A549 (cell line): ENCODE measurements around the gene TMEM165. TPM values are rescaled to one million over a fixed set of nuclear protein-coding genes. Genes with fewer than 3 reads are reported as not detected.

Source experiments
- ATAC-seq, 2 experiments: fragments of 200-7000 bp in 1 of 2; fragments of >200 bp in 1 of 2; cut with Nextera tagmentation in 1 of 2; cut with Tn5 transposase in 1 of 2; 3 replicates each; pipeline versions ENCODE4 v1.8.0 to v1.9.1; 2018 to 2020; ENCODE audit warnings: mild to moderate bottlenecking in 1 of 2, moderate library complexity in 1 of 2
- CTCF ChIA-PET: fragments of 300-600 bp; sonication (Branson Sonifier 250); formaldehyde crosslinking; extraction: SDS; loops from one replicate; lab custom pipeline; 2021; ENCODE audit warnings: antibody characterized with exemption, inconsistent platforms; lab: Yijun Ruan, JAX
- POLR2A ChIA-PET: fragments of 350-600 bp; formaldehyde crosslinking; extraction: SDS; loops from one replicate; lab custom pipeline; 2021; ENCODE audit warnings: antibody characterized with exemption, inconsistent platforms; lab: Yijun Ruan, JAX
- DNase-seq, 2 experiments: peaks; one replicate each; pipeline versions ENCODE4 v3.0.0 to v3.0.0-alpha.2; 2011 to 2016; ENCODE audit warnings: low read depth in 1 of 2, low spot score in 1 of 2
- FAIRE-seq: peaks from 2 replicates; lab custom pipeline; 2011; peaks lifted over from hg19 to GRCh38; lab: Jason Lieb, UNC
- H3K27ac ChIP-seq, 2 experiments: fragments of >200 bp; sonication (Bioruptor Twin); formaldehyde crosslinking; 3 replicates each; pipeline ENCODE4 v1.5.1; 2016 to 2017
- H3K4me1 ChIP-seq: fragments of >200 bp; sonication (Bioruptor Twin); formaldehyde crosslinking; 3 replicates; pipeline ENCODE4 v1.6.1; 2016
- H3K4me2 ChIP-seq: fragments of >200 bp; sonication (Bioruptor Twin); formaldehyde crosslinking; 3 replicates; pipeline ENCODE4 v1.6.1; 2016
- H3K4me3 ChIP-seq: fragments of >200 bp; sonication (Bioruptor Twin); formaldehyde crosslinking; 3 replicates; pipeline ENCODE4 v1.5.1; 2016
- H3K9me3 ChIP-seq: fragments of >200 bp; sonication (Bioruptor Twin); formaldehyde crosslinking; 3 replicates; pipeline ENCODE4 v1.6.1; 2016
- EHF ChIP-seq: fragments of 250-450 bp; sonication (Bioruptor Pico); IDR thresholded peaks from 2 replicates; pipeline ENCODE4 v1.5.0; 2020; ENCODE audit warnings: mild to moderate bottlenecking
- ESRRA ChIP-seq: fragments of 150-350 bp; IDR thresholded peaks from 2 replicates; pipeline ENCODE4 v1.6.1; 2014; ENCODE audit warnings: mild to moderate bottlenecking, low read length, borderline replicate concordance
- GATA3 ChIP-seq: IDR thresholded peaks from 2 replicates; pipeline ENCODE4 v1.6.1; 2012; ENCODE audit warnings: borderline replicate concordance
- HOXB5 ChIP-seq: fragments of 250-450 bp; sonication (Bioruptor Pico); IDR thresholded peaks from 2 replicates; pipeline ENCODE4 v1.5.0; 2020; ENCODE audit warnings: mild to moderate bottlenecking, moderate library complexity
- JUN ChIP-seq, 2 experiments: fragments of >200 bp; sonication (Bioruptor Twin); formaldehyde crosslinking; IDR thresholded peaks; 2 replicates in 1 of 2; 3 replicates in 1 of 2; pipeline ENCODE4 v1.6.1; 2016 to 2017
- JUNB ChIP-seq: fragments of >200 bp; sonication (Bioruptor Twin); formaldehyde crosslinking; IDR thresholded peaks from 2 replicates; pipeline ENCODE4 v1.6.1; 2016
- KDM1A ChIP-seq: fragments of 200-600 bp; sonication (generic); IDR thresholded peaks from 2 replicates; pipeline ENCODE4 v1.6.1; 2016; ENCODE audit warnings: low read depth, mild to moderate bottlenecking
- KDM5A ChIP-seq: fragments of 200-600 bp; sonication (generic); IDR thresholded peaks from 2 replicates; pipeline ENCODE4 v1.6.1; 2016; ENCODE audit warnings: antibody characterized with exemption, mild to moderate bottlenecking
- PHF8 ChIP-seq: fragments of 200-600 bp; sonication (generic); IDR thresholded peaks from 2 replicates; pipeline ENCODE4 v1.6.1; 2016; ENCODE audit warnings: low read depth, mild to moderate bottlenecking, antibody characterized with exemption, moderate library complexity, borderline replicate concordance
- RAD21 ChIP-seq, 2 experiments: fragments of >200 bp in 1 of 2; sonication (Bioruptor Twin) in 1 of 2; formaldehyde crosslinking in 1 of 2; IDR thresholded peaks in 1 of 2; conservative IDR thresholded peaks in 1 of 2; 2 replicates in 1 of 2; 3 replicates in 1 of 2; pipeline ENCODE4 v1.6.1; 2012 to 2018; ENCODE audit warnings: inconsistent platforms in 1 of 2
- SREBF2 ChIP-seq: fragments of 450-650 bp; IDR thresholded peaks from 2 replicates; pipeline ENCODE4 v1.6.1; 2014; ENCODE audit warnings: mild to moderate bottlenecking, moderate library complexity
- ZC3H11A ChIP-seq: fragments of 450-650 bp; IDR thresholded peaks from 2 replicates; pipeline ENCODE4 v1.6.1; 2014; ENCODE audit warnings: antibody characterized with exemption, mild to moderate bottlenecking
- ZFP36 ChIP-seq: fragments of 450-650 bp; IDR thresholded peaks from 2 replicates; pipeline ENCODE4 v1.6.1; 2014; ENCODE audit warnings: borderline replicate concordance; ENCODE audit not compliant: partially characterized antibody
- WGBS: methylation state at CpG from one replicate; pipeline ENCODE4 v1.1.6; 2017; ENCODE audit errors: missing lambda C conversion rate; 5-methylcytosine and 5-hydroxymethylcytosine counted together
- polyA plus RNA-seq, 4 experiments: library from polyadenylated mRNA; depleted of rRNA in 3 of 4; stranded (reverse); fragments of >200 nt; fragmentation: RNase III in 1 of 4; extraction: RNeasy Plus Mini Kit Qiagen cat#74134 plus additional on column Dnase treatment in 1 of 4; gene quantifications; 2 replicates in 3 of 4; 3 replicates in 1 of 4; pipeline ENCODE4 v1.2.3, GENCODE V29; 2011 to 2017
- TF ChIP-seq, protein P1 (sequence below): fragments of 200-600 bp; sonication (generic); IDR thresholded peaks from 2 replicates; pipeline ENCODE4 v1.6.1; 2016; ENCODE audit warnings: antibody characterized with exemption, mild to moderate bottlenecking, moderate library complexity
- TF ChIP-seq, protein P2 (sequence below): fragments of 250-450 bp; sonication (Bioruptor Pico); IDR thresholded peaks from 2 replicates; pipeline ENCODE4 v1.5.0; 2021; ENCODE audit warnings: mild to moderate bottlenecking, moderate library complexity, borderline replicate concordance
- TF ChIP-seq, protein P3 (sequence below): IDR thresholded peaks from 2 replicates; pipeline ENCODE4 v1.6.1; 2012; ENCODE audit warnings: low read depth, borderline replicate concordance
- TF ChIP-seq, protein P4 (sequence below): fragments of 150-350 bp; IDR thresholded peaks from 2 replicates; pipeline ENCODE4 v1.6.1; 2014; ENCODE audit warnings: low read depth, mild to moderate bottlenecking, low read length

TMEM165 gene
- polyA plus RNA-seq, 2 of the 4 experiments (the other 2 are of a cell fraction) = 52.6 to 83.5 TPM

DNA sequence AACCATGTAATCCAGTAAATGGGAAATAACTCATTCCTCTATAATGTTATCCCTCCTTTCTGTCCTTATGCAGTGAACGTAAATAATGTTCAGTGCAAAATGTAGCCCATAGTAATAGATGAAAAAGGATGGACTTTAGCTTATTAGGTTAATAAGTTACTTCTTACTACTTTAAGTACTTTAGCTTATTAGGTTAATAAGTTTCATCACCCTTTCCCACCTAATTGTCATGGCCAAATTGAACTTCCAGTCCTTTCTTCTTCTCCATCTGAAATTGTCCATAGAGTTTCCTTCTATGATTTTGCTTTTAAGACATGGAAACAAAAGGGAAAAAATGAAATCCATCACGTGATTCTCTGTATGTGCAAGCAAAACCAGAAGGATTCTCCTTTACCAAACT lies 15.2 kb upstream of the TMEM165 start:
- WGBS = 64% methylated on average over 2 of the region's 2 CpGs
- H3K4me2 ChIP-seq = no peak overlapping the region
- ChIA-PET CTCF (no interaction called here), POLR2A (no interaction called here)
- no peak overlapping the region for H3K4me3 ChIP-seq
- peaks cover 17% of the 10 kb centered on the region for H3K4me1 ChIP-seq
- no peaks in the 10 kb centered on the region for H3K9me3 ChIP-seq
- no peak overlapping the region for H3K27ac ChIP-seq
- FAIRE-seq = no peak
- DNase-seq = no peak
- ATAC-seq = no peak
- TF ChIP-seq SREBF2 = no peak
- TF ChIP-seq, all 56 proteins: peak for 0

DNA sequence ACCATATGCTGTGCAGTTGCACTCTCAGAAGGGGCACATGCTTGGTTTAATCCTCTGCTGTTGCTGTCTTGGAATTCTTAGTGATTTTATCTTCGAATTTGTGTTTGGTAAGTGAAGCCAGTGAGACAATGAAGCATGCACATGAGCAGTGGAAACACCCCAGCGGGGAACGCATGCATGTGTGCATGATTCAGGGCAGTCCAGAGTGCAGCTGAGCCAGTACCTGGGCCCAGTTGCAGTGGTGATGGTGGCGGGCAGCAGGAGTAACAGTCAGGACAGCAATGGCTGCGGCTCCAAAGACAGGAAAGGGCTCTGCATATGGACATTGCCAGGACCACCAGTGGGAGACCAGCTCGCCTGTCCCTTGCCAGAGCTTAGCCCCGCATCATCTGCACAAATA lies 14.3 kb upstream of the TMEM165 start:
- 85% methylated on average over 7 of the region's 7 CpGs for WGBS
- POLR2A ChIA-PET = no interaction called here
- CTCF ChIA-PET = no interaction called here

DNA sequence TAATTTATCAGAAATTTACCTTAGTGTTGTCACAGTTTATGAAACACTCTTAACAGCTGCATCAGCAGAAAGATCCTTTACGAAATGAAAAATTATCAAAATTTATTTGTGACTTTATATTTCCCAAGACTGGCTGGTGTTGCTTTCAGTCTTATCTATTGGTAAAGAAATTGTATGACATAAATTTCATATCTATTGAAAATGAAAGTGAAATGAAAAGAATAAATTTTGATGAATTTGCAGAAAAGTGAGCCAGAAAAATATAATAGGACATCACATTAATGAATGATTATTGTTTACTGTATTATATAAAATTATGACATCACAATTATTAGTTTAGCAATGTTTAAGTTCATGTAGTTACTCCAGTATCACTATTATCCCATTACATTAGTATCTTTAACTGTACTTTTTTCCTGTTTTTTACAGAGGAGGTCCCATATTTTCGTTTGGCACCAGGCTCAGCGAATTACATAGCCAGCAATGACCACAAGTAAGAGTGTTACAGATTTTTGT lies 13.2 kb upstream of the TMEM165 start:
- POLR2A ChIA-PET = no interaction called here
- Histone ChIP-seq H3K27ac (no peak overlapping the region), H3K4me3 (no peak overlapping the region), H3K9me3 (no peaks in the 10 kb centered on the region), H3K4me1 (peaks cover 19% of the 10 kb centered on the region), H3K4me2 (no peak overlapping the region)
- DNase-seq (no peak), ATAC-seq (no peak), FAIRE-seq (no peak)
- TF ChIP-seq ESRRA (no peak), GATA3 (no peak), JUNB (no peak), JUN (IDR thresholded peaks at IDR 0.05) (no peak)
- TF ChIP-seq, protein P1, sequence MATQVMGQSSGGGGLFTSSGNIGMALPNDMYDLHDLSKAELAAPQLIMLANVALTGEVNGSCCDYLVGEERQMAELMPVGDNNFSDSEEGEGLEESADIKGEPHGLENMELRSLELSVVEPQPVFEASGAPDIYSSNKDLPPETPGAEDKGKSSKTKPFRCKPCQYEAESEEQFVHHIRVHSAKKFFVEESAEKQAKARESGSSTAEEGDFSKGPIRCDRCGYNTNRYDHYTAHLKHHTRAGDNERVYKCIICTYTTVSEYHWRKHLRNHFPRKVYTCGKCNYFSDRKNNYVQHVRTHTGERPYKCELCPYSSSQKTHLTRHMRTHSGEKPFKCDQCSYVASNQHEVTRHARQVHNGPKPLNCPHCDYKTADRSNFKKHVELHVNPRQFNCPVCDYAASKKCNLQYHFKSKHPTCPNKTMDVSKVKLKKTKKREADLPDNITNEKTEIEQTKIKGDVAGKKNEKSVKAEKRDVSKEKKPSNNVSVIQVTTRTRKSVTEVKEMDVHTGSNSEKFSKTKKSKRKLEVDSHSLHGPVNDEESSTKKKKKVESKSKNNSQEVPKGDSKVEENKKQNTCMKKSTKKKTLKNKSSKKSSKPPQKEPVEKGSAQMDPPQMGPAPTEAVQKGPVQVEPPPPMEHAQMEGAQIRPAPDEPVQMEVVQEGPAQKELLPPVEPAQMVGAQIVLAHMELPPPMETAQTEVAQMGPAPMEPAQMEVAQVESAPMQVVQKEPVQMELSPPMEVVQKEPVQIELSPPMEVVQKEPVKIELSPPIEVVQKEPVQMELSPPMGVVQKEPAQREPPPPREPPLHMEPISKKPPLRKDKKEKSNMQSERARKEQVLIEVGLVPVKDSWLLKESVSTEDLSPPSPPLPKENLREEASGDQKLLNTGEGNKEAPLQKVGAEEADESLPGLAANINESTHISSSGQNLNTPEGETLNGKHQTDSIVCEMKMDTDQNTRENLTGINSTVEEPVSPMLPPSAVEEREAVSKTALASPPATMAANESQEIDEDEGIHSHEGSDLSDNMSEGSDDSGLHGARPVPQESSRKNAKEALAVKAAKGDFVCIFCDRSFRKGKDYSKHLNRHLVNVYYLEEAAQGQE = no peak
- 69% methylated on average over 3 of the region's 3 CpGs for WGBS
- CTCF ChIA-PET = no interaction called here

More for the DNA sequence above, 14.3 kb upstream of the TMEM165 start:
- TF ChIP-seq KDM5A = no peak
- no peak for TF ChIP-seq KDM1A
- TF ChIP-seq EHF (CRISPR knock-in tag) = no peak
- TF ChIP-seq, protein P2, sequence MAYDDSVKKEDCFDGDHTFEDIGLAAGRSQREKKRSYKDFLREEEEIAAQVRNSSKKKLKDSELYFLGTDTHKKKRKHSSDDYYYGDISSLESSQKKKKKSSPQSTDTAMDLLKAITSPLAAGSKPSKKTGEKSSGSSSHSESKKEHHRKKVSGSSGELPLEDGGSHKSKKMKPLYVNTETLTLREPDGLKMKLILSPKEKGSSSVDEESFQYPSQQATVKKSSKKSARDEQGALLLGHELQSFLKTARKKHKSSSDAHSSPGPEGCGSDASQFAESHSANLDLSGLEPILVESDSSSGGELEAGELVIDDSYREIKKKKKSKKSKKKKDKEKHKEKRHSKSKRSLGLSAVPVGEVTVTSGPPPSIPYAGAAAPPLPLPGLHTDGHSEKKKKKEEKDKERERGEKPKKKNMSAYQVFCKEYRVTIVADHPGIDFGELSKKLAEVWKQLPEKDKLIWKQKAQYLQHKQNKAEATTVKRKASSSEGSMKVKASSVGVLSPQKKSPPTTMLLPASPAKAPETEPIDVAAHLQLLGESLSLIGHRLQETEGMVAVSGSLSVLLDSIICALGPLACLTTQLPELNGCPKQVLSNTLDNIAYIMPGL (CRISPR knock-in tag) = no peak
- TF ChIP-seq, protein P3, sequence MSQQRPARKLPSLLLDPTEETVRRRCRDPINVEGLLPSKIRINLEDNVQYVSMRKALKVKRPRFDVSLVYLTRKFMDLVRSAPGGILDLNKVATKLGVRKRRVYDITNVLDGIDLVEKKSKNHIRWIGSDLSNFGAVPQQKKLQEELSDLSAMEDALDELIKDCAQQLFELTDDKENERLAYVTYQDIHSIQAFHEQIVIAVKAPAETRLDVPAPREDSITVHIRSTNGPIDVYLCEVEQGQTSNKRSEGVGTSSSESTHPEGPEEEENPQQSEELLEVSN = no peak
- ATAC-seq (no peak), FAIRE-seq (no peak), DNase-seq (no peak)
- Histone ChIP-seq H3K4me1 (peaks cover 19% of the 10 kb centered on the region), H3K4me2 (no peak overlapping the region), H3K4me3 (no peak overlapping the region), H3K9me3 (no peaks in the 10 kb centered on the region), H3K27ac (no peak overlapping the region)

DNA sequence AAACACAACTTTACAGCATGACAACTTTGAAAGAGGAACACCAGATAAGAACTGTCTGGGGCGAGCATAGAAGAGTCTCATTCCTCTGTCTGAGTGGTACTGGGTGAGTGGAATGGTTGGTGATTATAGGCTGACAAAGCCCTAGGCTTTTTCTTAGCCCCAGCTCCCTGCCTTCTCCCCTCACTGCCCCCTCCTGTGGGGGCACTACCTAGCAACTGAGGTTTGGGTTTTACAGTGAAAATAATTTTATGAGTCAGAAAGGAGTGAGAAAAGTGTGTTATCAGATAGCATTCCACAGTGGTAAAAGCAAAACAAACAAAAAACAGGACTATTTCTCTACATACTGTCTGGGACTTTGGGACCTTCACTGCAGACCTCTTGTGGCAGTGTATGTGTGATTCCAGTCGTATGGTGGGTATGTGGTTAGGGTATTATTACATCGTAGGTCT lies 10.5 kb upstream of the TMEM165 start:
- Histone ChIP-seq H3K27ac (no peak overlapping the region), H3K4me1 (peaks cover 7% of the 10 kb centered on the region; the same call in 1 of the 3 replicates), H3K9me3 (no peaks in the 10 kb centered on the region), H3K4me2 (peak overlapping the region; percentile 8; the same call in 1 of the 3 replicates), H3K4me3 (no peak overlapping the region)
- DNase-seq = no peak
- FAIRE-seq = no peak
- POLR2A ChIA-PET = no interaction called here
- ATAC-seq = peak; percentile 45 to 47; a peak in 3 of 6 replicates
- 60% methylated on average over 3 of the region's 3 CpGs for WGBS
- CTCF ChIA-PET = interaction anchor here (1.2 kb wide), 1 partner anchor 10 kb away, joined by 5 read pairs; the partner anchor contains the start of gene TMEM165
- TF ChIP-seq ZFP36 (no peak), ZC3H11A (no peak), RAD21 (conservative IDR thresholded peaks at IDR 0.05 in 1 of 2, IDR thresholded peaks at IDR 0.05 in 1 of 2) (no peak), KDM1A (no peak), PHF8 (no peak), HOXB5 (CRISPR knock-in tag) (no peak)
- TF ChIP-seq, protein P1 = no peak
- TF ChIP-seq, protein P4, sequence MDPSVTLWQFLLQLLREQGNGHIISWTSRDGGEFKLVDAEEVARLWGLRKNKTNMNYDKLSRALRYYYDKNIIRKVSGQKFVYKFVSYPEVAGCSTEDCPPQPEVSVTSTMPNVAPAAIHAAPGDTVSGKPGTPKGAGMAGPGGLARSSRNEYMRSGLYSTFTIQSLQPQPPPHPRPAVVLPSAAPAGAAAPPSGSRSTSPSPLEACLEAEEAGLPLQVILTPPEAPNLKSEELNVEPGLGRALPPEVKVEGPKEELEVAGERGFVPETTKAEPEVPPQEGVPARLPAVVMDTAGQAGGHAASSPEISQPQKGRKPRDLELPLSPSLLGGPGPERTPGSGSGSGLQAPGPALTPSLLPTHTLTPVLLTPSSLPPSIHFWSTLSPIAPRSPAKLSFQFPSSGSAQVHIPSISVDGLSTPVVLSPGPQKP = no peak
